Keratinocyte (primary cell): ENCODE results near the gene RAMAC. TPM values are rescaled to one million over a fixed set of nuclear protein-coding genes. Genes with fewer than 3 reads are reported as not detected.

ENCODE experiments used
- DNase-seq: peaks from one replicate; pipeline ENCODE4 v3.0.0-alpha.2; 2011; ENCODE audit warnings: low read depth, missing footprints, low spot score
- FAIRE-seq: peaks from 2 replicates; lab custom pipeline; 2011; peaks lifted over from hg19 to GRCh38; lab: Jason Lieb, UNC
- H2AFZ ChIP-seq: 2 replicates; pipeline ENCODE4 v1.6.0; 2012; ENCODE audit warnings: low read length, control low read depth, inconsistent platforms; ENCODE audit not compliant: control insufficient read depth
- H3K27ac ChIP-seq: 2 replicates; pipeline ENCODE4 v1.5.1; 2011; ENCODE audit warnings: low read length; ENCODE audit not compliant: control insufficient read depth, insufficient read depth
- H3K27me3 ChIP-seq: 3 replicates; pipeline ENCODE4 v1.6.0; 2011; ENCODE audit warnings: low read length; ENCODE audit not compliant: control insufficient read depth, insufficient read depth; ENCODE audit errors: extremely low read depth
- H3K36me3 ChIP-seq, 2 experiments: 2 replicates in 1 of 2; 3 replicates in 1 of 2; pipeline ENCODE4 v1.5.1; 2011; ENCODE audit warnings: low read length in 2 of 2, mild to moderate bottlenecking in 1 of 2; ENCODE audit not compliant: control insufficient read depth in 2 of 2, insufficient read depth in 2 of 2; ENCODE audit errors: extremely low read depth in 1 of 2
- H3K4me1 ChIP-seq: 3 replicates; pipeline ENCODE4 v1.5.1; 2011; ENCODE audit warnings: low read length; ENCODE audit not compliant: control insufficient read depth, insufficient read depth; ENCODE audit errors: extremely low read depth
- H3K4me2 ChIP-seq: 3 replicates; pipeline ENCODE4 v1.6.0; 2011; ENCODE audit warnings: low read depth, low read length; ENCODE audit not compliant: control insufficient read depth, insufficient read depth; ENCODE audit errors: extremely low read depth
- H3K4me3 ChIP-seq, 3 experiments: fragments of 200-600 bp in 1 of 3; sonication (generic) in 1 of 3; 2 replicates in 2 of 3; 3 replicates in 1 of 3; pipeline ENCODE4 v1.5.1; 2011 to 2016; ENCODE audit warnings: low read length in 3 of 3, mild to moderate bottlenecking in 3 of 3, control low read depth in 2 of 3, inconsistent platforms in 1 of 3, low read depth in 1 of 3, mixed read lengths in 1 of 3, mixed run types in 1 of 3, moderate library complexity in 1 of 3; ENCODE audit not compliant: control insufficient read depth in 2 of 3, insufficient read depth in 2 of 3; ENCODE audit errors: extremely low read depth in 1 of 3
- H3K79me2 ChIP-seq: 2 replicates; pipeline ENCODE4 v1.6.0; 2012; ENCODE audit warnings: low read length; ENCODE audit not compliant: control insufficient read depth, insufficient read depth
- H3K9ac ChIP-seq: 3 replicates; pipeline ENCODE4 v1.6.0; 2011; ENCODE audit warnings: low read length; ENCODE audit not compliant: control insufficient read depth, insufficient read depth; ENCODE audit errors: extremely low read depth
- H3K9me1 ChIP-seq: 3 replicates; pipeline ENCODE4 v1.6.0; 2011; ENCODE audit warnings: low read length; ENCODE audit not compliant: control insufficient read depth, insufficient read depth; ENCODE audit errors: extremely low read depth
- H3K9me3 ChIP-seq: 2 replicates; pipeline ENCODE4 v1.5.1; 2012; ENCODE audit warnings: low read depth, low read length; ENCODE audit not compliant: control insufficient read depth
- H4K20me1 ChIP-seq: 3 replicates; pipeline ENCODE4 v1.6.0; 2011; ENCODE audit warnings: low read length; ENCODE audit not compliant: control insufficient read depth, insufficient read depth; ENCODE audit errors: extremely low read depth
- EZH2 ChIP-seq: IDR thresholded peaks from one replicate; pipeline ENCODE4 v1.6.1; 2012; ENCODE audit warnings: inconsistent platforms, mild to moderate bottlenecking, low read length, moderate library complexity
- dilution Hi-C: fragments of 300-500 bp; cut with MboI; formaldehyde crosslinking; loops from one replicate; pipeline ENCODE4 v1.7.0; 2020; ENCODE audit warnings: low sequenced_read_pairs; ENCODE audit not compliant: extremely low pct_ligation_motif_present
- polyA plus RNA-seq, 5 experiments: library from polyadenylated mRNA; depleted of rRNA in 3 of 5; stranded (reverse) in 3 of 5; stranded (forward) in 1 of 5; unstranded in 1 of 5; fragments of >200 nt; gene quantifications; 1 replicate in 1 of 5; 2 replicates in 3 of 5; 3 replicates in 1 of 5; pipeline versions ENCODE4 v1.2.1 to v1.2.3, GENCODE V29; 2011 to 2012; ENCODE audit warnings: missing spikeins in 2 of 5, low read depth in 1 of 5, low replicate concordance in 1 of 5
- TF ChIP-seq, protein P1 (sequence below), 3 experiments: IDR thresholded peaks in 1 of 3; conservative IDR thresholded peaks in 1 of 3; optimal IDR thresholded peaks in 1 of 3; 2 replicates in 2 of 3; 3 replicates in 1 of 3; pipeline versions ENCODE3 to v1.5.1; 2011; ENCODE audit warnings: low read length in 3 of 3, mild to moderate bottlenecking in 3 of 3, moderate library complexity in 2 of 3, control low read depth in 1 of 3, inconsistent platforms in 1 of 3; ENCODE audit not compliant: insufficient read depth in 2 of 3; ENCODE audit errors: extremely low read depth in 1 of 3

Gene RAMAC
- polyA plus RNA-seq, 1 donor (not counting 4 experiments of a cell fraction or from before 2014, with no cell fraction given): 35.3 TPM

- dilution Hi-C loops: no loop called here
- FAIRE-seq: no peak
- TF ChIP-seq, protein P1, sequence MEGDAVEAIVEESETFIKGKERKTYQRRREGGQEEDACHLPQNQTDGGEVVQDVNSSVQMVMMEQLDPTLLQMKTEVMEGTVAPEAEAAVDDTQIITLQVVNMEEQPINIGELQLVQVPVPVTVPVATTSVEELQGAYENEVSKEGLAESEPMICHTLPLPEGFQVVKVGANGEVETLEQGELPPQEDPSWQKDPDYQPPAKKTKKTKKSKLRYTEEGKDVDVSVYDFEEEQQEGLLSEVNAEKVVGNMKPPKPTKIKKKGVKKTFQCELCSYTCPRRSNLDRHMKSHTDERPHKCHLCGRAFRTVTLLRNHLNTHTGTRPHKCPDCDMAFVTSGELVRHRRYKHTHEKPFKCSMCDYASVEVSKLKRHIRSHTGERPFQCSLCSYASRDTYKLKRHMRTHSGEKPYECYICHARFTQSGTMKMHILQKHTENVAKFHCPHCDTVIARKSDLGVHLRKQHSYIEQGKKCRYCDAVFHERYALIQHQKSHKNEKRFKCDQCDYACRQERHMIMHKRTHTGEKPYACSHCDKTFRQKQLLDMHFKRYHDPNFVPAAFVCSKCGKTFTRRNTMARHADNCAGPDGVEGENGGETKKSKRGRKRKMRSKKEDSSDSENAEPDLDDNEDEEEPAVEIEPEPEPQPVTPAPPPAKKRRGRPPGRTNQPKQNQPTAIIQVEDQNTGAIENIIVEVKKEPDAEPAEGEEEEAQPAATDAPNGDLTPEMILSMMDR (optimal IDR thresholded peaks at IDR 0.05 in 1 of 3, IDR thresholded peaks at IDR 0.05 in 1 of 3, conservative IDR thresholded peaks at IDR 0.05 in 1 of 3; ENCODE audit: extremely low read depth in 1 of 3, insufficient read depth in 2 of 3, low read length in 3 of 3): no peak
- TF ChIP-seq EZH2: no peak
Measured at GRCh38 chr15:82959423-82959822, 26.6 kb upstream of the RAMAC start.

GRCh38 chr15:82960766-82961165 lies 25.2 kb upstream of the RAMAC start:
- H3K4me1 ChIP-seq: peaks cover 11% of the 10 kb centered on the region
- TF ChIP-seq, protein P1 (optimal IDR thresholded peaks at IDR 0.05 in 1 of 3, IDR thresholded peaks at IDR 0.05 in 1 of 3, conservative IDR thresholded peaks at IDR 0.05 in 1 of 3; ENCODE audit: extremely low read depth in 1 of 3, insufficient read depth in 2 of 3, low read length in 3 of 3): no peak
- TF ChIP-seq EZH2: no peak
- no peak overlapping the region for H3K4me3 ChIP-seq
- no peak overlapping the region for H3K4me2 ChIP-seq
- no peaks in the 10 kb centered on the region for H3K36me3 ChIP-seq
- no peak overlapping the region for H3K9ac ChIP-seq
- dilution Hi-C loops: no loop called here
- H4K20me1 ChIP-seq: no peaks in the 10 kb centered on the region
- FAIRE-seq (no peak), DNase-seq (no peak)
- H3K9me1 ChIP-seq: no peaks in the 10 kb centered on the region
- no peaks in the 10 kb centered on the region for H3K27me3 ChIP-seq
- no peak overlapping the region for H2AFZ ChIP-seq
- no peaks in the 10 kb centered on the region for H3K9me3 ChIP-seq
- H3K27ac ChIP-seq: no peak overlapping the region
- H3K79me2 ChIP-seq: no peaks in the 10 kb centered on the region

More at GRCh38 chr15:82959423-82959822, 26.6 kb upstream of the RAMAC start:
- no peaks in the 10 kb centered on the region for H4K20me1 ChIP-seq
- no peak overlapping the region for H3K4me2 ChIP-seq
- H3K9me1 ChIP-seq: no peaks in the 10 kb centered on the region
- no peaks in the 10 kb centered on the region for H3K9me3 ChIP-seq
- H3K79me2 ChIP-seq: no peaks in the 10 kb centered on the region
- H2AFZ ChIP-seq: no peak overlapping the region
- H3K4me1 ChIP-seq: peaks cover 11% of the 10 kb centered on the region
- no peak overlapping the region for H3K9ac ChIP-seq
- H3K27me3 ChIP-seq: no peaks in the 10 kb centered on the region
- H3K27ac ChIP-seq: no peak overlapping the region
- no peak for DNase-seq
- no peaks in the 10 kb centered on the region for H3K36me3 ChIP-seq
- no peak overlapping the region for H3K4me3 ChIP-seq
